ENCODE measurements around the gene UPP2. TPM values are rescaled to one million over a fixed set of nuclear protein-coding genes. Genes with fewer than 3 reads are reported as not detected.

UPP2 gene
- total and polyA plus RNA-seq, 2 of the 8 experiments (the other 6 are each of a cell fraction or from before 2014, with no cell fraction given): not detected

DNA sequence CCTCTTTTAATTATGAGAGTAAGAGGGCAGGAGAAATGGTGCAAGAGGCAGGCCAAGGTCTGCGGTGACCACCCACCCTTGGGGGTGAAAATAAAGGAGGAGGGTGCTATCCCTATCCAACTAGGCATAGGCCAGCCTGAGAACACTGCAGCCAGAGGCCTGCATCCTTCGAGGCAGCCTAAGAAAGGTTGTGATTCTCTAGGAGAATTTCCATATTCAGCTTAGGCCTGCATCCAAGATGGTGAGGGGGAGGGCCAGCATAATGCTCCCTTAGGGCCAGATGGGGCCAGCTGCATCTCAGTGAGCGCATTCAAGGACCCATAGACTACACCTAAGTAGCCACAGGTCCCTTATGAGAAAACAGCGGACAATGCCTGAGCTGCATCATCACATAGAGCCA, 3.5 kb upstream of the UPP2 start:
- Histone ChIP-seq H2BK12ac (ENCODE audit: low read depth, low read length) (no peak overlapping the region), H3K9ac (replicated peaks in 1 of 4; ENCODE audit: extremely low read depth in 1 of 4, low read depth in 3 of 4, low read length in 3 of 4) (no peak overlapping the region), H3K79me2 (ENCODE audit: control insufficient read depth in 1 of 2, insufficient read depth in 2 of 2, low read length in 2 of 2) (no peaks in the 10 kb centered on the region), H3K4me3 (ENCODE audit: extremely low read depth in 1 of 4, insufficient read depth in 2 of 4, low read depth in 3 of 4, low read length in 4 of 4) (no peak overlapping the region), H2BK15ac (ENCODE audit: low read length) (no peak overlapping the region), H2AFZ (ENCODE audit: low read length) (no peak overlapping the region), H4K8ac (ENCODE audit: extremely low read depth, insufficient read depth, low read length) (no peak overlapping the region; the same call in 1 of the 2 replicates), H3K36me3 (ENCODE audit: control insufficient read depth in 2 of 4, insufficient read depth in 4 of 4, low read length in 3 of 4) (no peaks in the 10 kb centered on the region), H4K20me1 (replicated peaks in 1 of 2; ENCODE audit: control insufficient read depth in 1 of 2, insufficient read depth in 2 of 2, low read length in 2 of 2) (no peaks in the 10 kb centered on the region), H4K91ac (replicated peaks; ENCODE audit: insufficient read length, low read length) (no peak overlapping the region), H3K23ac (ENCODE audit: insufficient read length) (no peak overlapping the region), H3K18ac (ENCODE audit: extremely low read depth, low read length) (no peak overlapping the region), H3K14ac (ENCODE audit: insufficient read length) (no peak overlapping the region), H3K4me2 (ENCODE audit: insufficient read depth in 1 of 2, low read depth in 2 of 2, low read length in 2 of 2) (no peak overlapping the region), H3K56ac (replicated peaks; ENCODE audit: insufficient read length, low read depth, low read length) (no peak overlapping the region), H2BK5ac (ENCODE audit: low read depth, low read length) (no peak overlapping the region), H3K27me3 (replicated peaks in 1 of 4; ENCODE audit: control insufficient read depth in 3 of 4, extremely low read depth in 1 of 4, insufficient read depth in 3 of 4, low read length in 3 of 4) (peaks cover 0 to 1% (median 0%) of the 10 kb centered on the region in 4 experiments; a peak in 1 of 7 replicates), H2BK120ac (replicated peaks; ENCODE audit: low read depth, low read length) (no peak overlapping the region), H3K27ac (ENCODE audit: low read depth, low read length) (no peak overlapping the region), H4K5ac (ENCODE audit: insufficient read length, low read depth, low read length) (no peak overlapping the region), H3K4me1 (replicated peaks in 1 of 4; ENCODE audit: control insufficient read depth in 3 of 4, insufficient read depth in 4 of 4, low read length in 3 of 4) (no peaks in the 10 kb centered on the region), H2BK20ac (ENCODE audit: low read length) (no peak overlapping the region), H2AK5ac (ENCODE audit: low read depth, low read length) (no peak overlapping the region), H3K9me3 (ENCODE audit: insufficient read depth in 2 of 2, low read depth in 1 of 2, low read length in 1 of 2) (no peaks in the 10 kb centered on the region), H3K79me1 (ENCODE audit: low read depth, low read length) (no peaks in the 10 kb centered on the region), H3K23me2 (ENCODE audit: low read depth, low read length) (no peaks in the 10 kb centered on the region), H3K4ac (replicated peaks; ENCODE audit: insufficient read length, low read depth, low read length) (no peak overlapping the region)
- ChIA-PET CTCF (ENCODE audit: partially characterized antibody) (interaction anchor here (0.6 kb wide), 1 partner anchor 21 kb away, joined by 3 read pairs; no protein-coding TSS in a partner anchor), POLR2A (ENCODE audit: partially characterized antibody) (no interaction called here)
- TF ChIP-seq ASH2L (IDR thresholded peaks at IDR 0.05; ENCODE audit: low read length) (no peak), RXRA (IDR thresholded peaks at IDR 0.05; ENCODE audit: insufficient read depth, low read depth, low read length) (no peak), BCL11A (IDR thresholded peaks at IDR 0.05; ENCODE audit: low read depth in 2 of 2, low read length in 2 of 2) (no peak), TEAD4 (IDR thresholded peaks at IDR 0.05; ENCODE audit: low read depth, low read length) (no peak), ZNF274 (IDR thresholded peaks at IDR 0.05; ENCODE audit: borderline replicate concordance, extremely low read depth, low read length) (no peak), CEBPB (IDR thresholded peaks at IDR 0.05; ENCODE audit: low read depth, low read length) (no peak), RBBP5 (IDR thresholded peaks at IDR 0.05; ENCODE audit: borderline replicate concordance, low read depth, low read length) (no peak), ATF2 (IDR thresholded peaks at IDR 0.05; ENCODE audit: low read length) (no peak), KDM5A (IDR thresholded peaks at IDR 0.05; ENCODE audit: low read length) (no peak), PHF8 (conservative IDR thresholded peaks at IDR 0.05; ENCODE audit: low read depth, low read length) (no peak), SP1 (IDR thresholded peaks at IDR 0.05; ENCODE audit: low read depth, low read length) (no peak)
- TF ChIP-seq, protein P1, sequence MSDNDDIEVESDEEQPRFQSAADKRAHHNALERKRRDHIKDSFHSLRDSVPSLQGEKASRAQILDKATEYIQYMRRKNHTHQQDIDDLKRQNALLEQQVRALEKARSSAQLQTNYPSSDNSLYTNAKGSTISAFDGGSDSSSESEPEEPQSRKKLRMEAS (IDR thresholded peaks at IDR 0.05): no peak
- FAIRE-seq (no peak), DNase-seq (ENCODE audit: low read depth in 1 of 2, low spot score in 2 of 2) (no peak)
- WGBS, 2 experiments (ENCODE audit: extremely low coverage in 1 of 2, insufficient coverage in 1 of 2, insufficient read length in 1 of 2, insufficient replicate concordance in 2 of 2, low coverage in 1 of 2, low lambda C conversion rate in 2 of 2, missing lambda C conversion rate in 1 of 2): 87% methylated on average over 4 of the region's 4 CpGs; no CpG with 5 or more reads in 1 of the 2 experiments
